Stomach (tissue), 4 donors: Measurements from ENCODE around the gene ARL6IP5.

Source experiments
- CTCF ChIP-seq, 7 experiments: fragments of 450-650 bp in 4 of 7; fragments of 200-600 bp in 3 of 7; sonication (generic) in 3 of 7; IDR thresholded peaks; one replicate each; pipeline ENCODE4 v1.5.1; 2016 to 2019; ENCODE audit warnings: antibody characterized with exemption in 7 of 7, control low read depth in 2 of 7, mild to moderate bottlenecking in 1 of 7
- POLR2AphosphoS5 ChIP-seq, 3 donors: sonication (generic); formaldehyde crosslinking; IDR thresholded peaks; one replicate each; pipeline ENCODE4 v1.6.1; 2016; ENCODE audit warnings: antibody characterized with exemption in 3 of 3

GRCh38 chr3:69103123-69103522, 18.4 kb downstream of the ARL6IP5 start:
- TF ChIP-seq CTCF (IDR thresholded peaks at IDR 0.05) (no peak), POLR2AphosphoS5 (IDR thresholded peaks at IDR 0.05) (no peak)
